Ovary (tissue), 9 donors: ENCODE results near the gene SMCR8. TPM values are rescaled to one million over a fixed set of nuclear protein-coding genes. Genes with fewer than 3 reads are reported as not detected.
"Not testable (repeated sequence)": the region's sequence is repeated elsewhere in the genome, so short reads cannot be mapped to it uniquely, and the experiment has no call there.

Experiments used
- DNase-seq, 5 donors: peaks; one replicate each; pipeline ENCODE4 v3.0.0-alpha.2; 2019 to 2020
- H3K27ac ChIP-seq, 2 donors: fragments of 200-600 bp; one replicate each; pipeline versions ENCODE4 v1.5.1 to v1.8.0; 2019 to 2022
- H3K27me3 ChIP-seq: fragments of 200-600 bp; one replicate; pipeline ENCODE4 v1.8.0; 2022
- H3K36me3 ChIP-seq: fragments of 200-600 bp; sonication (generic); one replicate; pipeline ENCODE4 v1.5.1; 2019
- H3K4me1 ChIP-seq: one replicate; pipeline ENCODE4 v1.8.1; 2013; ENCODE audit warnings: mild to moderate bottlenecking, moderate library complexity; ENCODE audit not compliant: insufficient read depth
- H3K4me3 ChIP-seq: fragments of 200-600 bp; sonication (generic); one replicate; pipeline ENCODE4 v1.5.1; 2017
- H3K9me3 ChIP-seq, 2 donors: fragments of 200-600 bp in 1 of 2; sonication (generic) in 1 of 2; one replicate each; pipeline versions ENCODE4 v1.5.1 to v1.8.1; 2013 to 2019; ENCODE audit warnings: mild to moderate bottlenecking in 1 of 2, moderate library complexity in 1 of 2
- CTCF ChIP-seq, 3 donors: fragments of 450-650 bp in 2 of 3; fragments of 200-600 bp in 1 of 3; IDR thresholded peaks; one replicate each; pipeline versions ENCODE4 v1.5.1 to v1.8.0; 2016 to 2022; ENCODE audit warnings: antibody characterized with exemption in 3 of 3, mild to moderate bottlenecking in 1 of 3
- EP300 ChIP-seq: sonication (generic); formaldehyde crosslinking; IDR thresholded peaks from one replicate; pipeline ENCODE4 v1.6.1; 2017; ENCODE audit warnings: antibody characterized with exemption
- POLR2A ChIP-seq: fragments of 450-650 bp; IDR thresholded peaks from one replicate; pipeline ENCODE4 v1.6.1; 2017; ENCODE audit warnings: antibody characterized with exemption, mild to moderate bottlenecking, moderate library complexity
- WGBS, 3 donors: extraction: QIAGEN DNeasy Blood & Tissue Kit in 1 of 3; methylation state at CpG; one replicate each; pipeline versions ENCODE4 v1.1.5 to v1.1.7; 2013 to 2017; 5-methylcytosine and 5-hydroxymethylcytosine counted together
- intact Hi-C, 4 donors: fragments of 100-400 bp; cut with DNase I; formaldehyde crosslinking; loops; one replicate each; pipeline versions ENCODE4 v1.11.0 to v1.15.1; 2022 to 2023
- polyA plus RNA-seq, 2 donors: library from polyadenylated mRNA; stranded (reverse); fragments of 200-250 nt in 1 of 2; fragments of 350-450 nt in 1 of 2; fragmentation: Illumina TruSeq in 1 of 2; extraction: RNeasy Lipid Tissue Mini Kit (QIAGEN cat#74804) in 1 of 2; gene quantifications; one replicate each; pipeline ENCODE4 v1.2.3, GENCODE V29; 2013 to 2014
- total RNA-seq, 7 donors: library from RNA; depleted of rRNA in 2 of 7; stranded (reverse); fragments of >200 nt in 2 of 7; fragmentation: NEBNext Ultra II Directional in 3 of 7; extraction: Animal tissue kit (Norgen Biotek cat#: 25700) in 3 of 7; gene quantifications; one replicate each; pipeline versions ENCODE4 v1.1.0 to v1.2.4, GENCODE V29; 2016 to 2023
- donor health status: DM: no; HTN: no; CAD: no; lungs with moderate emphysema.
- donor health status: DM: no; HTN: no; CAD: no.
- donor health status: Bipolar disorder and iron deficiency.
- donor health status: DM: yes; HTN: yes; CAD: no.
- donor health status: DM: no; HTN: no; CAD: no.
- donor health status: DM: yes; HTN: yes; CAD: no.

SMCR8 gene
- total and polyA plus RNA-seq, 9 donors: 7.1 to 16.7 (median 13.8) TPM

- no peak overlapping the region for H3K4me3 ChIP-seq
- no peaks in the 10 kb centered on the region for H3K36me3 ChIP-seq
- no peak overlapping the region for H3K27ac ChIP-seq
- TF ChIP-seq EP300: no peak
- no peaks in the 10 kb centered on the region for H3K9me3 ChIP-seq
- intact Hi-C loops: no loop called here
- no peaks in the 10 kb centered on the region for H3K27me3 ChIP-seq
- 50 to 58% (median 54%) methylated on average over 5 of the region's 5 CpGs for WGBS, 3 donors
- DNase-seq: no peak
- H3K4me1 ChIP-seq: no peaks in the 10 kb centered on the region
Measured at GRCh38 chr17:18280766-18281371, 34.2 kb upstream of the SMCR8 start.

GRCh38 chr17:18281788-18282187 is 33.3 kb upstream of the SMCR8 start:
- 89 to 94% (median 90%) methylated on average over 6 of the region's 6 CpGs for WGBS, 3 donors
- no peaks in the 10 kb centered on the region for H3K36me3 ChIP-seq
- no peak overlapping the region for H3K4me3 ChIP-seq
- intact Hi-C loops: no loop called here
- H3K27me3 ChIP-seq: no peaks in the 10 kb centered on the region
- no peak overlapping the region for H3K27ac ChIP-seq
- H3K9me3 ChIP-seq: no peaks in the 10 kb centered on the region
- no peak for TF ChIP-seq EP300
- no peak for TF ChIP-seq POLR2A
- no peak for TF ChIP-seq CTCF (IDR thresholded peaks at IDR 0.05)
- no peaks in the 10 kb centered on the region for H3K4me1 ChIP-seq
- no peak for DNase-seq

GRCh38 chr17:18285296-18285695 is 29.8 kb upstream of the SMCR8 start:
- 94 to 97% (median 95%) methylated on average over 11 of the region's 11 CpGs for WGBS, 3 donors
- no peaks in the 10 kb centered on the region for H3K9me3 ChIP-seq
- no peak overlapping the region for H3K4me3 ChIP-seq
- H3K27me3 ChIP-seq: no peaks in the 10 kb centered on the region
- H3K36me3 ChIP-seq: no peaks in the 10 kb centered on the region
- no peaks in the 10 kb centered on the region for H3K4me1 ChIP-seq
- no peak for DNase-seq
- intact Hi-C loops: no loop called here
- TF ChIP-seq CTCF (IDR thresholded peaks at IDR 0.05) (no peak), EP300 (no peak), POLR2A (no peak)
- no peak overlapping the region for H3K27ac ChIP-seq

- Histone ChIP-seq H3K9me3 (no peaks in the 10 kb centered on the region), H3K27ac (no peak overlapping the region), H3K4me1 (no peaks in the 10 kb centered on the region), H3K4me3 (no peak overlapping the region), H3K27me3 (no peaks in the 10 kb centered on the region), H3K36me3 (no peaks in the 10 kb centered on the region)
- no peak for DNase-seq
- WGBS, 3 donors: 89 to 92% (median 91%) methylated on average over 15 of the region's 15 CpGs
- intact Hi-C loops: no loop called here
- no peak for TF ChIP-seq CTCF (IDR thresholded peaks at IDR 0.05)
- no peak for TF ChIP-seq EP300
- no peak for TF ChIP-seq POLR2A
Measured at GRCh38 chr17:18291718-18292540, 23.2 kb upstream of the SMCR8 start.

- H3K4me3 ChIP-seq, intact Hi-C loops, DNase-seq, H3K9me3 ChIP-seq, H3K27me3 ChIP-seq, H3K36me3 ChIP-seq, H3K4me1 ChIP-seq, H3K27ac ChIP-seq: not testable (repeated sequence)
- 91 to 100% methylated on average over 1 to 27 of the region's 30 CpGs; no CpG with 5 or more reads in 1 of the 3 donors for WGBS, 3 donors
Measured at GRCh38 chr17:18298061-18298460, 17.0 kb upstream of the SMCR8 start.
